Stomach smooth muscle (tissue), 2 donors: ENCODE measurements around the gene UBTD2.

ENCODE experiments used
- H3K27ac ChIP-seq: one replicate; pipeline ENCODE4 v1.7.0; 2013; ENCODE audit warnings: mild to moderate bottlenecking, low read length, inconsistent platforms
- H3K27me3 ChIP-seq, 2 donors: one replicate each; pipeline ENCODE4 v1.7.0; 2013; ENCODE audit warnings: low read length in 2 of 2; ENCODE audit not compliant: insufficient read depth in 2 of 2, control insufficient read depth in 1 of 2
- H3K36me3 ChIP-seq, 2 donors: one replicate each; pipeline ENCODE4 v1.7.0; 2013; ENCODE audit warnings: low read length in 2 of 2; ENCODE audit not compliant: control insufficient read depth in 2 of 2, insufficient read depth in 2 of 2
- H3K4me1 ChIP-seq: one replicate; pipeline ENCODE4 v1.7.0; 2013; ENCODE audit warnings: low read length; ENCODE audit not compliant: control insufficient read depth, insufficient read depth
- H3K4me3 ChIP-seq, 2 donors: one replicate each; pipeline ENCODE4 v1.7.0; 2013; ENCODE audit warnings: low read length in 2 of 2
- H3K9ac ChIP-seq, 2 donors: one replicate each; pipeline ENCODE4 v1.7.0; 2013; ENCODE audit warnings: low read length in 2 of 2, mild to moderate bottlenecking in 1 of 2
- H3K9me3 ChIP-seq, 2 donors: one replicate each; pipeline ENCODE4 v1.7.0; 2013; ENCODE audit warnings: low read length in 2 of 2; ENCODE audit not compliant: control insufficient read depth in 2 of 2
- donor health status: healthy.
- donor health status: Pancreatic carcinoma.

Gene UBTD2

DNA sequence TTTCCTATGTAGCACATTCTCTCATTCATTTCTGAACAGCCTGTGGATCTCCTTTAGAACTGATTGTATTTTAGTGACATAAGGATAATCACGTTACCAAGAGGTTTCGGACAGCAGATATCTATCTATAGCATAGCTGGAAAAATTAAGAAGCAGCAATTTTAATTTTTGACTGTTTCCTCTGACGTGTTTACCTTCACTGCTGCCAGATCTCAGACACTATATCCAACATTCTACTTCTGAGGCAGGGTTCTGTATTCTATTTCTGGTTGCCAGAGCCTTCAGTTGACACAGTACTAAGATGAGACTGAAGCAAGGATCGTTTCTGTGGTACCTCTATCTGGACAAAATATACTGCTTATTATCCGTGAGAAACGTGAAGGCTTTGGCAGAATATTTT lies 89.7 kb downstream of the UBTD2 start, which contains the start of gene EFCAB9:
Gene EFCAB9 (plus strand): TSS at position 301 of the 400 bp plus-strand sequence. CDS start 1 bp downstream, at position 302.
- H3K36me3 ChIP-seq = no peaks in the 10 kb centered on the region
- no peak within 1 kb of the TSS for H3K4me3 ChIP-seq
- no peak within 1 kb of the TSS for H3K9ac ChIP-seq
- H3K27ac ChIP-seq = no peak within 1 kb of the TSS
- peaks cover 3% of the 10 kb centered on the region for H3K4me1 ChIP-seq
- H3K9me3 ChIP-seq = no peaks in the 10 kb centered on the region
- no peaks in the 10 kb centered on the region for H3K27me3 ChIP-seq

DNA sequence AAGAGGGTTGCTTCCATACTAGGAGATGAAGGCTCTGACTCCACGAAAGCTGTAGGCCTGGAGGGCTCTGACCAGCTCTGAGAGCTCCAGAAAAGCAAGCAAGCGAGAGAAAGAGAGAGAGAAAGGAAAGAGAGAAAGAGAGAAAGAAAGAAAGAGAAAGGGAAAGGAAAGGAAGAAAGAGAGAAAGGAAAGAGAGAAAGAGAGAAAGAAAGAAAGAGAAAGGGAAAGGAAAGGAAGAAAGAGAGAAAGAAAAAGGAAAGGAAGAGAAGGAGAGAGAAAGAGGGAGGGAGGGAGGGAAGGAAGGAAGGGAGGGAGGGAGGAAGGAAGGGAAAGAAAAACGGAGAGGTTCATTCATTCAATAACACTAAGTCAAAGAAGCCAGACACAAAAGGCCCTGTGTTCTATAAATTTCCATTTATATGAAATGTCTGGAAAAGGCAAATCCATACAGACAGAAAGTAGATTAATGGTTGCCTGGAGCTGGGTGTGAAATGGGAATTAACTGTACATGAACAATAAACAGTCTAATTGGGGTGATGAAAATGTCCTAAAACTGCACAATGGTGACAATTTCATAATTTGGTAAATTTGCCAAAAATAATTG lies 93.8 kb downstream of the UBTD2 start:
- Histone ChIP-seq H3K9ac (no peak overlapping the region), H3K27ac (peak overlapping the region; percentile 11), H3K27me3 (no peaks in the 10 kb centered on the region), H3K36me3 (no peaks in the 10 kb centered on the region), H3K4me3 (no peak overlapping the region), H3K9me3 (no peaks in the 10 kb centered on the region), H3K4me1 (peaks cover 22% of the 10 kb centered on the region)

DNA sequence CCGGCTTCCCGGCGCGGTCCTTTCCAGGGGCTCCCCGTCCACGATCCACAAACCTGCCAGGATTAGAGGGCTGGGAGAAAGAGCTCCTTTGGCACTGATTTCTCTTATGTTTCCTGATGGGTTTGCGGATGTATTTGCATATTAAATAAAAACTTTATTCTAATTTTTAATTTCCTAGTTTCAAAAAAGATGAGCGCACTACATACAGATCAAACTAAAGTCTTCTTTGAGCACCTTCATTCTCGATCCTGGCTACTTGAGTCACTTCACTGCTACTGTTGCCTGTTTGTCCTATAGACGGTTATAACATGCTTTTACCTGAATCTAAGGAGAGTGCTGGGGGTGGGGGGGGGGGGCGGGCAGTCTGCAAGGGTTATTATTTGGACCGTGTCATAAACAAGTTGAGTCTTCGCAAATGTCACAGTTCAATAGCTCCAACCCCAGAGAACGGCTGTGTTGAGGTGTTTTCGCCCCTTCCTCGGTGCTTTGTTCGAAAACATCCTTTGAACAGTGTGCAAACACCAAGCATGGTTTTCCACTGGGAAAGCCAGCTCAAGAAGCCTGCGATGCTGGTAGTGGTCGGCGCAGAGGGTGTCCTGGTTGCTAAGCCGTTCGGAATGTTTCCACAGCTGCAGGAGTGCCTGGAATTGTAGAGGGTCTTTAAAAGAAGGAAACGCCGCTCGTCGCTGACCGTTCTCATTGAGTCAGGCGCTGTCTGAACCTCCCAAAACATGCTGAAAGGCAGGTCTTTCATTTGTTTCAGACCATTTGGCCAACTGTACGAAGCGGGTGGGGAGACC lies 94.5 kb downstream of the UBTD2 start:
- H3K4me3 ChIP-seq = peak overlapping the region; percentile 78 to 93
- no peaks in the 10 kb centered on the region for H3K27me3 ChIP-seq
- peaks cover 22% of the 10 kb centered on the region for H3K4me1 ChIP-seq
- H3K9ac ChIP-seq = no peak overlapping the region
- H3K36me3 ChIP-seq = no peaks in the 10 kb centered on the region
- H3K27ac ChIP-seq = peak overlapping the region; percentile 75
- no peaks in the 10 kb centered on the region for H3K9me3 ChIP-seq

DNA sequence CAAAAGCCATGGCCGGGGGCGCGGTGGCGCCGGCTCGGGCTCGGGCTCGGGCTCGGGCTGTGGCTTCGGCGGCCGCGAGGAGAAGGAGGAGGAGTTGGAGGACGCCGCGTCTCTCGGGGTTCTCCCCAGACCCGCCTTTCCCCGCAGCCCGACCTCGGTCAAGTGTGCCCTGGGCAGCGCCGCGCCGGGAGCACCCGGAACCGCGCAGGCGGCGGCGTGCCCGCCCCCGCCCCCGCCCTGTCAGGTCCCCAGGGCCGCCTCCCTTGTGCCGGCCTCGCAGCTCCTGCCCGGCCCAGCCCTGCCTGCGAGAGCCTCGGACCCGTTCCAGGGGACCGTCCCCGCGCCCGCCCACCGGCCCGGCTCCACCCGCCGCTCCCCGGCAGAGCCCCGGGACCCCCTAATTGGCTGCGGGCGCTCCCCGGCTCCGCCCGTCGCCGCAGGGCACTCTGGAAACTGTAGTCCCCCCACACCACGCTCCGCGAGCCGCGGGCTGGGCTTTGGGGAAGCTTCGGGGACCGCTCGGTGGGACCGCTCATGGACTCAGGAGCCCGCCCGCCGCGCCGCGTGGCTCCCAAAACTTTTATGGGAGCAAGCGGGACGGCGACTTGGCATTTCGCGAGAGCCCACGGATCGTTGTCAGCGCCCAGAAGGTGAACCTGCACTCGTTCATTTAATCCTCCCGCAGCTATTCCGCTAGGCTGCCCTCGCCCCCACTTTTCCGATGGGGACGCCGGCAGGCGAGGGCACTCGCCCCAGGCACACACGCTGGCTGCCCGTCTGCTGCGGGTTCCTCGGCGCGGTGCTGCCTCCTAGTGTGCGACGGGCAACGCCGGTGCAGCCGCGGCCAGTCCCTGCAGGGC lies 95.3 kb downstream of the UBTD2 start, which contains the start of gene STK10:
Gene STK10 (minus strand): TSS at position 192 of the 860 bp plus-strand sequence. CDS start 182 bp downstream, at position 10.
- Histone ChIP-seq H3K4me3 (peak within 1 kb of the TSS; percentile 78 to 93), H3K9ac (peak within 1 kb of the TSS; percentile 78 to 79), H3K27ac (peak within 1 kb of the TSS; percentile 75), H3K9me3 (no peaks in the 10 kb centered on the region), H3K27me3 (no peaks in the 10 kb centered on the region), H3K36me3 (no peaks in the 10 kb centered on the region), H3K4me1 (peaks cover 22% of the 10 kb centered on the region)

DNA sequence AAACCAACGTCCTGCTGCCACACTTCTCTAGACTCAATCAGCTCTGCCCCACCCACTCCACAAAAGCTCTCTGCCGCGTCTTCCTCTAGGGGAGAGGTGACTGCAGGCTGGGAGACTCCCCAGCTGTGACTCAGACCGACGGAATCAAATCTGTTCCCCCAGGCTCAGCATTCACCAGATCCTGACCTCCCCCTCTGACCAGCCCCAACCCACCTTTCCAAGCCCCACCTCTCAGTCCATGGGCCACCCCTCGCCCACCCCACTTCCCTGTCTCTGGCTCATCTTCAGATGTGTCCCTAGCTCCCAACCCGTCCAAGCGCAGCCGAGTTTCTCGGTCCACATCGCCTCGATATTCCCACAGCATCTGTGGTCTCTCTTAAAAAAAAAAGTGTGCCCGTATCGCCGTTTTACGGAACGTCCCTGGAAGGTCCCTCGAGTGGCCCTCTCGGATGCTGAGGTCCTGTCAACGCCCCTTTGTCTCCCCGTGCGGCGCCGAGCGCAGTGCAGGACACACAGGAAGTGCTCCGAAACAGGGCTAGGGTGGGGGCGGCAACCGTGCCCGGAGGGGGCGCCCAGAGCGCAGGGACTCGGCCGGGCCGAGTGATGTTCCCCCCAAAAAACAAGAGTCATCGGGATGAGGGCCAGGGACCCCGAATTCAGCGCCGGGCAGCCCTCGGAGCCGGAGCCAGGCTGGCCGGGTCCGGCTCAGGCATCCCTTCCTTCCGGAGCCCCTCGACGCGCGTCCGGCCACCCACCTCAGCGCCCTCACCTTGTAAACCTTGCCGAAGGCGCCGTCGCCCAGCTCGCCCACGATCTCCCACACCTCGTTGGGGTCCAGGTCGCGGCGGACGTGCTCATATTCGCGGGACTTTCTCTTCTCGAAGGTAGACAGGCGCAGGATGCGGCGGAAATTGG lies 96.2 kb downstream of the UBTD2 start:
- Histone ChIP-seq H3K9ac (peak overlapping the region; percentile 78 to 79), H3K36me3 (no peaks in the 10 kb centered on the region), H3K4me1 (peaks cover 22% of the 10 kb centered on the region), H3K9me3 (no peaks in the 10 kb centered on the region), H3K4me3 (peak overlapping the region; percentile 78 to 93), H3K27me3 (no peaks in the 10 kb centered on the region), H3K27ac (peak overlapping the region; percentile 75)

DNA sequence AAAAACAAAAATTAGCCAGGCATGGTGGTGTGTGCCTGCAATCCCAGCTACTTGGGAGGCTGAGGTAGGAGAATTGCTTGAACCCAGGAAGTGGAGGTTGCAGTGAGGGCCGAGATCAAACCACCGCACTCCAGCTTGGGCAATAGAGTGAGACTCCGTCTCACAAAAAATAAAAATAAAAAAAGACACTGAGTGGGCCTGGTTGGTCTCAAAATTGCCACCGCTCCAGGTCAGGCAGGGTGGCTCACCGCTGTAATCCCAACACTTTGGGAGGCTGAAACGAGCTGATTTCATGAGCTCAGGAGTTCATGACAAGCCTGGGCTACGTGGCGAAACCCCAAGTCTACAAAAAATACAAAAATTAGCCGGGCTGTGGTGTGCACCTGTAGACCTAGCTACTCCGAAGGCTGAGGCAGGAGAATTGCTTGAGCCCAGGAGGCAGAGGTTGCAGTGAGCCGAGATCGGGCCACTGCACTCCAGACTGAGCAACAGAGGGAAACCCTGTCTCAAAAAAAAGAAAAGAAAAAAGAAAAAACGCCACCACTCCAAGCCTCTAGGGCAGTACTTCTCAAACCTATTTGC lies 97.4 kb downstream of the UBTD2 start:
- no peak overlapping the region for H3K9ac ChIP-seq
- peaks cover 22% of the 10 kb centered on the region for H3K4me1 ChIP-seq
- no peaks in the 10 kb centered on the region for H3K36me3 ChIP-seq
- H3K27ac ChIP-seq = no peak overlapping the region
- no peaks in the 10 kb centered on the region for H3K9me3 ChIP-seq
- H3K4me3 ChIP-seq = peak overlapping the region in 1 of 2 donors; percentile 93
- H3K27me3 ChIP-seq = no peaks in the 10 kb centered on the region

DNA sequence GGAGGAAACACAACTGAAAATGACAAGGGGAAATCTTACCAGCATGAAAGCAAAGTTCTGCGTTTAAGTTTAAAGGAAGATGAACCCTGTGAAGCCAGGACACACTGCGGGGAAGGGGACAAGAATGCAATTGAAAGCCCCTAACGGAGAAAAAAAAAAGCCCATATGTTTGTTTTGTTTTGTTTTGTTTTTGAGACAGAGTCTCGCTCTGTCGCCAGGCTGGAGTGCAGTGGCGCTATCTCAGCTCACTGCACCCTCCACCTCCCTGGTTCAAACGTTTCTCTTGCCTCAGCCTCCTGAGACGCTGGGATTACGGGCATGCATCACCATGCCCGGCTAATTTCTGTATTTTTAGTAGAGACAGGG lies 98.5 kb downstream of the UBTD2 start:
- Histone ChIP-seq H3K4me1 (peaks cover 22% of the 10 kb centered on the region), H3K4me3 (no peak overlapping the region), H3K9me3 (no peaks in the 10 kb centered on the region), H3K36me3 (no peaks in the 10 kb centered on the region), H3K9ac (no peak overlapping the region), H3K27me3 (no peaks in the 10 kb centered on the region), H3K27ac (no peak overlapping the region)

DNA sequence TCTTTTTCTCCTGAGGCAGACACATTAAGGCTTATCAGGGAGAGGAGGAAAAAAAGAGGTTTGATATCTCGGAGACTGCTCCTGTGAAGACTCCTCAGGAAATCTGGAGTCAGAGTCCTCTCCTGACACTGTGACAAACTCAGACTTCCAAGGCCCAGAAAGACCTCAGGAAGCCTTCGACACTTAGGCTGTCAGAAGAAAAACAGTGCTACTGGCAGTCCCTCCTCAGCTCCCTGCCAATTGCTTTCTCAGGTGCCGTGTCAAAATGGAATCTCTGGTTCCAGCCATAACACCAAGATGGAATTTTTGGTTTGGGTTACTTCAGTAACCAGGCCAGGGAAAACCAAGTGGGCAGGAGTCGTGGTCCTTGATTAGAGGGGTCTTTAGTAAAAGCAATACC lies 99.7 kb downstream of the UBTD2 start:
- no peak overlapping the region for H3K4me3 ChIP-seq
- no peak overlapping the region for H3K9ac ChIP-seq
- H3K36me3 ChIP-seq = no peaks in the 10 kb centered on the region
- no peak overlapping the region for H3K27ac ChIP-seq
- H3K4me1 ChIP-seq = peaks cover 19% of the 10 kb centered on the region
- no peaks in the 10 kb centered on the region for H3K9me3 ChIP-seq
- H3K27me3 ChIP-seq = no peaks in the 10 kb centered on the region

DNA sequence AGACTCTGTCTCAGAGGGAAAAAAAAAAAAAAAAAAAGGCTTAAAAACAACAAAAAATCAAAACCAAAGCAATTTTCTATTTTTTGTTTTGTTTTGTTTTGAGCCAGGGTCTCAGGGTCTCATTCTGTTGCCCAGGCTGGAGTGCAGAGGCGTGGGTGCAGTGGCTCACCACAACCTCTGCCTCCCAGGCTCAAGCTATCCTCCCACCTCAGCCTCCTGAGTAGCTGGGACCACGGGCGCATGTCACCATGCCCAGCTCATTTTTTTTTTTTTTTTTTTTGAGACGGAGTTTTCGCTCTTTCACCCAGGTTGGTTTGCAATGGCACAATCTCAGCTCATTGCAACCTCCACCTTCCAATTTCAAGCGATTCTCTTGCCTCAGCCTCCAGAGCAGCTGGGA lies 101.3 kb downstream of the UBTD2 start:
- H3K27ac ChIP-seq = no peak overlapping the region
- no peak overlapping the region for H3K9ac ChIP-seq
- H3K9me3 ChIP-seq = no peaks in the 10 kb centered on the region
- H3K36me3 ChIP-seq = no peaks in the 10 kb centered on the region
- no peaks in the 10 kb centered on the region for H3K27me3 ChIP-seq
- no peak overlapping the region for H3K4me3 ChIP-seq
- H3K4me1 ChIP-seq = peaks cover 14% of the 10 kb centered on the region
